ENCODE measurements around the gene TTLL4.

DNA sequence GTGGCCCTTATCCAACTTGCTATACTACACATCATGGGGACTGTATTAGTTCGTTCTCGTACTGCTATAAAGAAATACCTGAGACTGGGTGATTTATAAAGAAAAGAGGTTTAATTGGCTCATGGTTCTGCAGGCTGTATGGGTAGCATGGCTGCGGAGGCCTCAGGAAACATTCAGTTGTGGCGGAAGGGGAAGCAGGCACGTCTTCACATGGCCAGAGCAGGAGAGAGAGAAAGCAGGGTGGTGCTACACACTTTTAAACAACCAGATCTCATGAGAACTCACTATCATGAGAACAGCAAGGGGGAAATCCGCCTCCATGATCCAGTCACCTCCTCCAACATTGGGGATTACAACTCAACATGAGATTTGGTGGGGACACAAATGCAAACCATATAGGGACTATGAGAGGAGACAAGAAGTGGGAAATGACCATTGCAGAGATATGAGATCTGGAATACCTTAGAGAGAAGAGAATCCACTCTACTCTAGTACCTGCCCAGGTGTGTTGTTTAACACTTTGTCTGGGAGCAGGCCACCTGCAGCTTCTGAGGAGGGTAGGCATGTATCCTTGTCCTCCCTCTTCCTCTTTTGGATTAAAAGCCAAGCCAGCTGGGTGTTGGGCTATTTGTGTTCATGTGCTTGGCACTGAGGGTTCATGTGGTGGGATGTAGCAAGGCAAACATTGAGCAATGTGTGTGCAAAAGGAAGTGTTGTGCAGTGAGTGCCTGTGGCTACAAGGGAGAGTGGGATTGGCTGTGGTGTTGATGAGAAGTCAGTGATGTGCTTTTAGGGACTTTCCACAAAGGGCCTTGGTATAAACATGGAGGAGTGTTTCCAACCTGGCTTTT lies 22.8 kb downstream of the TTLL4 start:
- TF ChIP-seq, protein P1, sequence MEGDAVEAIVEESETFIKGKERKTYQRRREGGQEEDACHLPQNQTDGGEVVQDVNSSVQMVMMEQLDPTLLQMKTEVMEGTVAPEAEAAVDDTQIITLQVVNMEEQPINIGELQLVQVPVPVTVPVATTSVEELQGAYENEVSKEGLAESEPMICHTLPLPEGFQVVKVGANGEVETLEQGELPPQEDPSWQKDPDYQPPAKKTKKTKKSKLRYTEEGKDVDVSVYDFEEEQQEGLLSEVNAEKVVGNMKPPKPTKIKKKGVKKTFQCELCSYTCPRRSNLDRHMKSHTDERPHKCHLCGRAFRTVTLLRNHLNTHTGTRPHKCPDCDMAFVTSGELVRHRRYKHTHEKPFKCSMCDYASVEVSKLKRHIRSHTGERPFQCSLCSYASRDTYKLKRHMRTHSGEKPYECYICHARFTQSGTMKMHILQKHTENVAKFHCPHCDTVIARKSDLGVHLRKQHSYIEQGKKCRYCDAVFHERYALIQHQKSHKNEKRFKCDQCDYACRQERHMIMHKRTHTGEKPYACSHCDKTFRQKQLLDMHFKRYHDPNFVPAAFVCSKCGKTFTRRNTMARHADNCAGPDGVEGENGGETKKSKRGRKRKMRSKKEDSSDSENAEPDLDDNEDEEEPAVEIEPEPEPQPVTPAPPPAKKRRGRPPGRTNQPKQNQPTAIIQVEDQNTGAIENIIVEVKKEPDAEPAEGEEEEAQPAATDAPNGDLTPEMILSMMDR (IDR thresholded peaks at IDR 0.05): no peak
- TF ChIP-seq POLR2A (IDR thresholded peaks at IDR 0.05) (no peak), EP300 (IDR thresholded peaks at IDR 0.05) (no peak)
